SU-DHL-6 (cell line): Measurements from ENCODE around the gene HCFC1R1.

Experiments used
- CTCF ChIP-seq: fragments of 200-600 bp; sonication (generic); IDR thresholded peaks from one replicate; pipeline ENCODE4 v1.5.1; 2017; ENCODE audit warnings: antibody characterized with exemption, mild to moderate bottlenecking, low read length, moderate library complexity; ENCODE audit not compliant: insufficient read depth, poor library complexity, severe bottlenecking
- EZH2phosphoT487 ChIP-seq: fragments of 200-600 bp; sonication (generic), shearing (Covaris generic); conservative IDR thresholded peaks from 2 replicates; pipeline ENCODE4 v1.6.1; 2018; ENCODE audit warnings: mild to moderate bottlenecking, antibody characterized with exemption, low read length, moderate library complexity, mixed read lengths

- TF ChIP-seq CTCF (no peak), EZH2phosphoT487 (no peak; the same call in 1 of the 2 replicates)
Observed at GRCh38 chr16:3045758-3046640, 22.3 kb upstream of the HCFC1R1 start, which contains the start of gene MMP25.
